ENCODE data around the gene XRRA1.
"Not testable (repeated sequence)": the region's sequence is repeated elsewhere in the genome, so short reads cannot be mapped to it uniquely, and the experiment has no call there.

XRRA1 gene

GRCh38 chr11:74960128-74960527 lies 11.2 kb upstream of the XRRA1 start:
- not testable (repeated sequence) for DNase-seq, H3K27ac Mint-ChIP-seq, ATAC-seq, H3K9me3 Mint-ChIP-seq, H3K27me3 Mint-ChIP-seq, H3K4me3 Mint-ChIP-seq
- peaks cover 59% of the 10 kb centered on the region for H3K4me1 Mint-ChIP-seq

GRCh38 chr11:74957937-74958629 lies 9.2 kb upstream of the XRRA1 start:
- no peaks in the 10 kb centered on the region for H3K27me3 Mint-ChIP-seq
- no peak for DNase-seq
- no peak overlapping the region for H3K27ac Mint-ChIP-seq
- ATAC-seq: no peak
- H3K9me3 Mint-ChIP-seq: no peaks in the 10 kb centered on the region
- H3K4me1 Mint-ChIP-seq: peaks cover 69% of the 10 kb centered on the region
- no peak overlapping the region for H3K4me3 Mint-ChIP-seq

GRCh38 chr11:74956397-74957015 lies 7.6 kb upstream of the XRRA1 start:
- DNase-seq (no peak), ATAC-seq (no peak)
- H3K27ac Mint-ChIP-seq: peak overlapping the region in 1 of 2 donors; percentile 13
- H3K9me3 Mint-ChIP-seq: no peaks in the 10 kb centered on the region
- no peaks in the 10 kb centered on the region for H3K27me3 Mint-ChIP-seq
- peaks cover 65% of the 10 kb centered on the region for H3K4me1 Mint-ChIP-seq
- H3K4me3 Mint-ChIP-seq: no peak overlapping the region

- H3K9me3 Mint-ChIP-seq: no peaks in the 10 kb centered on the region
- ATAC-seq (no peak), DNase-seq (no peak)
- H3K27ac Mint-ChIP-seq: no peak overlapping the region
- no peaks in the 10 kb centered on the region for H3K27me3 Mint-ChIP-seq
- H3K4me1 Mint-ChIP-seq: peaks cover 69% of the 10 kb centered on the region
- H3K4me3 Mint-ChIP-seq: no peak overlapping the region
Observed at GRCh38 chr11:74954199-74954598, 5.3 kb upstream of the XRRA1 start.

GRCh38 chr11:74953451-74953850 lies 4.6 kb upstream of the XRRA1 start:
- no peaks in the 10 kb centered on the region for H3K27me3 Mint-ChIP-seq
- H3K4me1 Mint-ChIP-seq: peaks cover 64% of the 10 kb centered on the region
- H3K9me3 Mint-ChIP-seq: no peaks in the 10 kb centered on the region
- ATAC-seq (no peak), DNase-seq (no peak)
- no peak overlapping the region for H3K27ac Mint-ChIP-seq
- H3K4me3 Mint-ChIP-seq: no peak overlapping the region

GRCh38 chr11:74952752-74953151 lies 3.9 kb upstream of the XRRA1 start:
- Mint-ChIP-seq H3K27ac (no peak overlapping the region), H3K9me3 (no peaks in the 10 kb centered on the region), H3K4me1 (peaks cover 57% of the 10 kb centered on the region), H3K4me3 (no peak overlapping the region), H3K27me3 (no peaks in the 10 kb centered on the region)
- no peak for ATAC-seq
- no peak for DNase-seq

GRCh38 chr11:74951226-74951625 lies 2.3 kb upstream of the XRRA1 start:
- peak overlapping the region in 1 of 2 donors; percentile 12 for H3K27ac Mint-ChIP-seq
- H3K27me3 Mint-ChIP-seq: no peaks in the 10 kb centered on the region
- no peak for ATAC-seq
- no peak for DNase-seq
- no peaks in the 10 kb centered on the region for H3K9me3 Mint-ChIP-seq
- peaks cover 44% of the 10 kb centered on the region for H3K4me1 Mint-ChIP-seq
- peak overlapping the region; percentile 91 to 97 for H3K4me3 Mint-ChIP-seq

GRCh38 chr11:74950374-74950969 lies 1.6 kb upstream of the XRRA1 start:
- Mint-ChIP-seq H3K27me3 (no peaks in the 10 kb centered on the region), H3K27ac (peak overlapping the region; percentile 99), H3K9me3 (no peaks in the 10 kb centered on the region), H3K4me3 (peak overlapping the region; percentile 91 to 97), H3K4me1 (peaks cover 40% of the 10 kb centered on the region)
- no peak for DNase-seq
- ATAC-seq: no peak

- no peaks in the 10 kb centered on the region for H3K9me3 Mint-ChIP-seq
- DNase-seq: no peak
- H3K4me3 Mint-ChIP-seq: peak overlapping the region; percentile 91 to 97
- peaks cover 40% of the 10 kb centered on the region for H3K4me1 Mint-ChIP-seq
- H3K27ac Mint-ChIP-seq: peak overlapping the region; percentile 99
- ATAC-seq: no peak
- no peaks in the 10 kb centered on the region for H3K27me3 Mint-ChIP-seq
Observed at GRCh38 chr11:74949753-74950137, 854 bp upstream of the XRRA1 start.

GRCh38 chr11:74948546-74948897 lies 369 bp downstream of the XRRA1 start:
- peaks cover 31% of the 10 kb centered on the region for H3K4me1 Mint-ChIP-seq
- peak overlapping the region; percentile 91 to 97 for H3K4me3 Mint-ChIP-seq
- H3K27ac Mint-ChIP-seq: peak overlapping the region; percentile 99
- H3K9me3 Mint-ChIP-seq: no peaks in the 10 kb centered on the region
- H3K27me3 Mint-ChIP-seq: no peaks in the 10 kb centered on the region
- ATAC-seq (peak; percentile 42), DNase-seq (no peak)

GRCh38 chr11:74942073-74942759 lies 6.7 kb downstream of the XRRA1 start:
- ATAC-seq (no peak), DNase-seq (no peak)
- Mint-ChIP-seq H3K4me1 (no peaks in the 10 kb centered on the region), H3K27ac (peak overlapping the region in 1 of 2 donors; percentile 37), H3K27me3 (no peaks in the 10 kb centered on the region), H3K4me3 (no peak overlapping the region), H3K9me3 (no peaks in the 10 kb centered on the region)

- Mint-ChIP-seq H3K27me3 (no peaks in the 10 kb centered on the region), H3K27ac (peak overlapping the region in 1 of 2 donors; percentile 67), H3K9me3 (no peaks in the 10 kb centered on the region), H3K4me3 (no peak overlapping the region), H3K4me1 (no peaks in the 10 kb centered on the region)
- DNase-seq (no peak), ATAC-seq (no peak)
Observed at GRCh38 chr11:74941492-74941891, 7.4 kb downstream of the XRRA1 start.

GRCh38 chr11:74937696-74938475 lies 11.0 kb downstream of the XRRA1 start:
- no peak for DNase-seq
- Mint-ChIP-seq H3K27ac (no peak overlapping the region), H3K9me3 (no peaks in the 10 kb centered on the region), H3K4me3 (no peak overlapping the region), H3K27me3 (no peaks in the 10 kb centered on the region), H3K4me1 (no peaks in the 10 kb centered on the region)
- no peak for ATAC-seq

GRCh38 chr11:74936976-74937375 lies 11.9 kb downstream of the XRRA1 start:
- Mint-ChIP-seq H3K27ac (peak overlapping the region in 1 of 2 donors; percentile 37), H3K9me3 (no peaks in the 10 kb centered on the region), H3K27me3 (no peaks in the 10 kb centered on the region), H3K4me3 (no peak overlapping the region), H3K4me1 (peaks cover 6% of the 10 kb centered on the region)
- no peak for DNase-seq
- ATAC-seq: no peak

- Mint-ChIP-seq H3K27ac (no peak overlapping the region), H3K27me3 (no peaks in the 10 kb centered on the region), H3K4me3 (no peak overlapping the region), H3K9me3 (no peaks in the 10 kb centered on the region), H3K4me1 (peaks cover 7% of the 10 kb centered on the region)
- DNase-seq (no peak), ATAC-seq (no peak)
Observed at GRCh38 chr11:74936087-74936486, 12.8 kb downstream of the XRRA1 start.
